ENCODE measurements around the gene TRNT1.

- TF ChIP-seq SMC3 (conservative IDR thresholded peaks at IDR 0.05; ENCODE audit: poor library complexity) = no peak
- TF ChIP-seq POLR2AphosphoS5 (IDR thresholded peaks at IDR 0.05) = no peak
- TF ChIP-seq CTCF (IDR thresholded peaks at IDR 0.05; ENCODE audit: poor library complexity, severe bottlenecking) = no peak
- TF ChIP-seq EZH2 (IDR thresholded peaks at IDR 0.05; ENCODE audit: borderline replicate concordance, insufficient read depth, low read length, poor library complexity, severe bottlenecking) = no peak
- no peak for TF ChIP-seq RAD21 (conservative IDR thresholded peaks at IDR 0.05)
- TF ChIP-seq MXI1 (conservative IDR thresholded peaks at IDR 0.05; ENCODE audit: poor library complexity, severe bottlenecking) = no peak
- no peak for TF ChIP-seq EP300 (conservative IDR thresholded peaks at IDR 0.05; ENCODE audit: poor library complexity, severe bottlenecking)
Observed at GRCh38 chr3:3086239-3086638, 40.5 kb upstream of the TRNT1 start.

Data from neural cell (in vitro differentiated cells).